Activated naive CD4-positive, alpha-beta T cell treated with anti-CD3 and anti-CD28 coated beads for 36 hours (primary cell): ENCODE results near the gene BOD1. TPM values are rescaled to one million over a fixed set of nuclear protein-coding genes. Genes with fewer than 3 reads are reported as not detected.

Source experiments
- CTCF ChIA-PET: fragments of 350-600 bp; sonication (Branson Sonifier 250); formaldehyde crosslinking; loops from one replicate; lab custom pipeline; 2021; ENCODE audit warnings: antibody characterized with exemption; lab: Charles Lee
- DNase-seq: peaks from one replicate; pipeline ENCODE4 v3.0.0-alpha.2; 2020
- H3K27ac Mint-ChIP-seq: one replicate; pipeline ENCODE4 v1.8.0; 2021; ENCODE audit warnings: mild to moderate bottlenecking, mixed read lengths
- H3K27me3 Mint-ChIP-seq: one replicate; pipeline ENCODE4 v1.8.0; 2021; ENCODE audit warnings: low read depth, mixed read lengths
- H3K36me3 Mint-ChIP-seq: one replicate; pipeline ENCODE4 v1.8.0; 2021; ENCODE audit warnings: low read depth, mixed read lengths
- H3K4me1 Mint-ChIP-seq: one replicate; pipeline ENCODE4 v1.8.0; 2021; ENCODE audit warnings: low read depth, mixed read lengths
- H3K4me3 Mint-ChIP-seq: one replicate; pipeline ENCODE4 v1.8.0; 2021; ENCODE audit warnings: mild to moderate bottlenecking, moderate library complexity, mixed read lengths
- H3K9me3 Mint-ChIP-seq: one replicate; pipeline ENCODE4 v1.8.0; 2021; ENCODE audit warnings: mixed read lengths
- intact Hi-C: fragments of 100-400 bp; cut with micrococcal nuclease; formaldehyde crosslinking; loops from one replicate; pipeline ENCODE4 v1.15.1; 2023
- total RNA-seq, 2 experiments: library from RNA; stranded (reverse); gene quantifications; one replicate each; pipeline ENCODE4 v1.2.3, GENCODE V29; 2021

BOD1 gene
- total RNA-seq, 2 experiments from 2014 or later: 35.3 to 36.9 TPM

DNA sequence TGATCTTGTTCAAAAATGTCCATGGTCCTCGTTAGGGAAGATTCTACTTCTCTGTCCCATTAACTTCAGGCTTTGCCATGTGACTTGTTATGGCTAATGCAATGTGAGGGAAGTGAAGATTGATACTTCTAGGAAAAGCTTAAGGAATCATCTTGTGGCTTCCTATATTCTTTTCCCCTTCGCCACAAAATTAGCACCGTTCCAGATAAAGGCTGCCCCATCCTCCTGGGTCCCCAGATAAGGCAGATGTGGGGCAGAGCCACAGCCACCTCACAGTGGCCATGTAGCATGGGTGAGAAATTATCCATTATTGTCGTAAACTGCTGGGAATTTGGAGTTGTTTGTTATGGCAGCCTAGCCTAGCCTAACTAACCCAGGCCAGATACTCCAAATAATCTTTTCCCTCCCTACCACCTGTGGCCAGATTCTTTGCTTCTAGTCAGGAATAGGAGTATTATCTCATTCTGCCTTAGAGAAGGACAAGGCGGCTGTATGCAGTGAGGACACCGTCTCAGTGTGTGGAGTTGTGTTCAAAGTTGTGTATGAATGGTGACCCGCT, 31.9 kb upstream of the BOD1 start:
- no peak for DNase-seq
- Mint-ChIP-seq H3K36me3 (no peaks in the 10 kb centered on the region), H3K9me3 (peaks cover 5% of the 10 kb centered on the region), H3K4me3 (no peak overlapping the region), H3K27me3 (peaks cover 31% of the 10 kb centered on the region), H3K4me1 (no peaks in the 10 kb centered on the region), H3K27ac (no peak overlapping the region)
- CTCF ChIA-PET: no interaction called here
- intact Hi-C loops: no loop called here

DNA sequence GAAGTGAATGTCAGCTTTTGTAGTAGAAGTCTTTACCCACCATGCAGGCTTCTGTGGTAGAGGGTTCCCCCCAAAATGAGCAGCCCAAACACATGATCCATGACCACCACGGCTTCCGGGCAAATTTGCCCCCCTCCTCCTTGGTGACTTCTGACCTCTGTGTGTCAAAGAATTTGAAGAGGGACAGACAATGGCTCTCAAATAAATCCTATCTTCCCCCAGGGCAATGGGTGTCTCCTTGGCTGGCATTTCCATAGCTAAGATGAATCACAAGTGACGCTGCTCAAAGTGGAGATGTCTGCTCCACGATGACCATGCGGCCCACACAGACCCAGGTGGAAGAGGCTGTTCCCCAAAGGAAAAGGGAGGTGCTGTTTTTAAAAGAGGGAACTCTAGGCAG, 30.2 kb upstream of the BOD1 start:
- DNase-seq: no peak
- no peaks in the 10 kb centered on the region for H3K4me1 Mint-ChIP-seq
- peaks cover 22% of the 10 kb centered on the region for H3K27me3 Mint-ChIP-seq
- H3K36me3 Mint-ChIP-seq: no peaks in the 10 kb centered on the region
- CTCF ChIA-PET: interaction anchor here (1.0 kb wide), 1 partner anchor 13 kb away, joined by 3 read pairs; no protein-coding TSS in a partner anchor
- no peaks in the 10 kb centered on the region for H3K9me3 Mint-ChIP-seq
- H3K4me3 Mint-ChIP-seq: no peak overlapping the region
- intact Hi-C loops: no loop called here
- H3K27ac Mint-ChIP-seq: no peak overlapping the region

DNA sequence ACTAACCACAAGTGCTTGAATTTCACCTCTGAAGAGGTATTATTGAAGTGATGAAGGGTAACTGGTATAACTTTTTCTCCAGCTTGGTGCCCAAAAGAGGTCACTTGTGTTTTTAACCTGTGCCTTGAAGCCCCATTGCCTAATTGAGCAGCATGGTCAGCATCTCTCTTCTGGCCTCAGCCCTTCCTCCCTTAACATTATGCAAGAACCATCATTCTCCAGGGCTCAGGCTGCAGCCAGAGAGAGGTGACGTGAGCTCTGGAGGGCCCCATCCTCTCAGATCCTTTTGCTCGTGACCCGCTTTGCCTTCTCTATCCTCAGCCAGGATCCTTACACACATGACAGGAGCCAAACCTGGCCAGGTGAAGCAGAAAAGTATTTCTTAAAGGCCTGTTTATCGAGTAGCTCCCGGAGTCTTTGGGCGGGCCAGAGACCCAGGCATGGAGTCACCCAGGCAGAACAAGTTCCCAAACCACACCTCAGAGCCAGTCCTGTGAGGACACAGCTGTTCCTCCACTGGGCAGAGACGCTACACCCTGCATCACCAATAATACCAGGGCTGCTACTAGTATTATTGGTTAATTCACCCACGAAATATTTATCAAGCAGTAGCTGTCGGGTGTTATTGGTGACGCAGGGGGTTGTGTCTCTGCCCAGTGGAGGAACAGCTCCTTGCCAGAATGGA, 29.6 kb upstream of the BOD1 start:
- intact Hi-C loops: no loop called here
- H3K4me1 Mint-ChIP-seq: no peaks in the 10 kb centered on the region
- CTCF ChIA-PET: interaction anchor here (1.0 kb wide), 1 partner anchor 13 kb away, joined by 3 read pairs; no protein-coding TSS in a partner anchor

DNA sequence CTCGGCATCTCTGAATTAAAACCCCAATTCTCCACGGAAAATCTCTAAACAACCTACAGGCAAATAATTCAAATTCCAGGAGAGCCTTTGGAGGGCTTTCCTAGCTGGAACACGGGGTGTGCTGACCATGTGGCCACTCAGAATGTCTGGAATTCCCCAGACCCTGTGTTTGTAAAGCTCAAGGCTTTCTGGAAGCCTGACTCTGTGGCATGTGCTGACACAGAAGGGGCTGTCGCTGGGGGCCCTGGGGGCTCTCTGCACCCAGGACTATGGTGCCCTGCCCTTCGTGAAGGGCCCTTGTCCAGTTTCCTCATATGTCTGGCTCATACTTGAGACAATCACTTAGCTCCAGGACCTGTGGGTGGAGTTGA, 29.0 kb upstream of the BOD1 start:
- Mint-ChIP-seq H3K36me3 (no peaks in the 10 kb centered on the region), H3K4me1 (no peaks in the 10 kb centered on the region), H3K27ac (no peak overlapping the region), H3K27me3 (peaks cover 13% of the 10 kb centered on the region), H3K9me3 (no peaks in the 10 kb centered on the region), H3K4me3 (no peak overlapping the region)
- DNase-seq: no peak
- CTCF ChIA-PET: interaction anchor here (1.0 kb wide), 1 partner anchor 12 kb away, joined by 3 read pairs; no protein-coding TSS in a partner anchor
- intact Hi-C loops: no loop called here

More for the DNA sequence above, 29.6 kb upstream of the BOD1 start:
- H3K27me3 Mint-ChIP-seq: peaks cover 18% of the 10 kb centered on the region
- no peak overlapping the region for H3K27ac Mint-ChIP-seq
- no peak for DNase-seq
- no peaks in the 10 kb centered on the region for H3K9me3 Mint-ChIP-seq
- H3K36me3 Mint-ChIP-seq: no peaks in the 10 kb centered on the region
- no peak overlapping the region for H3K4me3 Mint-ChIP-seq

DNA sequence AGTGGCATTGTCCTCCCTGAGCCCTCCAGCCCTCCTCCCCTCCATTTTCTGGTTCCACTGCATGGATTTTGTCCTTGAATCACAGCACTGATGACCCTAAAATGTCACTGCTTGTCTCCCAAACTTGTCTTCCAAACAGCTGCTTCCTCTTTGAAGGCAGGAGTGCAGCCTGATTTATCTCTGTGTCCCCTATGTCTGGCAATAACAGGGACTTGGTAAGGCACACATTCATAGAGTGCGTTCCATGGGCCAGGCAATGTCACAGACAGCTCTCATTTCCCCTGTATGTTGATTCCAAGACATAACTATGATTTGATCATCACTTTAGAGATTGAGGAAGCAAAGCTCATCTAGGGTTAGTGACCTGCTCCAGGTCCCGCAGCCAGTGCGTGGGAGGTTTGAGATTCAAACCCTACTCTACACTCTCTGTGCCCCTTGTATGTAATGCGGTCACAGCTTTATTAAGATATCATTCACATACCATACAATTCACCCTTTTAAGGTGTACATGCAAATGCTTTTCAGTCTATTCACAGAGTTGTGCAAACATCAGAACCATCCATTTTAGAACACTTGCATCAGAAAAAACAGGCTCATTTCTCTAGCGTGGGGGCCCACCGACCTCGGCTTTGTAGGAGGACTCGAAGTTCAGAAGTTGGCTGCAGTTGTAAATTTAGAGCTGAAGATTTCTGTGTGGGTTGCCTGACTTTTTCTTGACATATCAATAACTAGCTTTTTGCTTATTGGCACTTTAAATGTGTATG, 28.4 kb upstream of the BOD1 start:
- CTCF ChIA-PET: no interaction called here
- no peak overlapping the region for H3K27ac Mint-ChIP-seq
- peaks cover 7% of the 10 kb centered on the region for H3K27me3 Mint-ChIP-seq
- no peaks in the 10 kb centered on the region for H3K36me3 Mint-ChIP-seq
- no peak for DNase-seq
- H3K9me3 Mint-ChIP-seq: no peaks in the 10 kb centered on the region
- intact Hi-C loops: no loop called here
- H3K4me1 Mint-ChIP-seq: no peaks in the 10 kb centered on the region
- no peak overlapping the region for H3K4me3 Mint-ChIP-seq

DNA sequence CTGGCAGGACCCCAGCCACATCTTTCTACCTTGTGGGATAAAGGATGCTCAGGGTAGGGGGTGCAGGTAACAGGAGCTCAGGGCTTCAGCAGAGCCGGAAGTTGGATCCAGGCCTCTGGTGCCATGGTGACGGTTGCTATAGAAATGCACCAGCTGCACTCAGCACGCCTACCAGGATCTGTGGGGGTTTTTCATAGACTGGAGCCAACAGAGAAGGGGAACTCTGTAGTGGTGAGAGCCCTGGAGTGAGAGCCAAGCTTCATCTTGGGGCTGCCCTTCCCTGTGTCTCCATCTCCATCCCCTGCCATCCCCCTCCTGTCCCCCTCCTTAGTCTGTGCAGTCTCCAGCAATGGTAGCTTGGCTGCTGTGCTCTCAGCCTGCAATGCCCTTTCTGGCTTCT, 27.5 kb upstream of the BOD1 start:
- CTCF ChIA-PET: no interaction called here
- no peaks in the 10 kb centered on the region for H3K9me3 Mint-ChIP-seq
- peak; percentile 16 for DNase-seq
- no peaks in the 10 kb centered on the region for H3K36me3 Mint-ChIP-seq
- H3K4me3 Mint-ChIP-seq: no peak overlapping the region
- intact Hi-C loops: no loop called here
- no peak overlapping the region for H3K27ac Mint-ChIP-seq
- H3K27me3 Mint-ChIP-seq: peaks cover 4% of the 10 kb centered on the region
- no peaks in the 10 kb centered on the region for H3K4me1 Mint-ChIP-seq

DNA sequence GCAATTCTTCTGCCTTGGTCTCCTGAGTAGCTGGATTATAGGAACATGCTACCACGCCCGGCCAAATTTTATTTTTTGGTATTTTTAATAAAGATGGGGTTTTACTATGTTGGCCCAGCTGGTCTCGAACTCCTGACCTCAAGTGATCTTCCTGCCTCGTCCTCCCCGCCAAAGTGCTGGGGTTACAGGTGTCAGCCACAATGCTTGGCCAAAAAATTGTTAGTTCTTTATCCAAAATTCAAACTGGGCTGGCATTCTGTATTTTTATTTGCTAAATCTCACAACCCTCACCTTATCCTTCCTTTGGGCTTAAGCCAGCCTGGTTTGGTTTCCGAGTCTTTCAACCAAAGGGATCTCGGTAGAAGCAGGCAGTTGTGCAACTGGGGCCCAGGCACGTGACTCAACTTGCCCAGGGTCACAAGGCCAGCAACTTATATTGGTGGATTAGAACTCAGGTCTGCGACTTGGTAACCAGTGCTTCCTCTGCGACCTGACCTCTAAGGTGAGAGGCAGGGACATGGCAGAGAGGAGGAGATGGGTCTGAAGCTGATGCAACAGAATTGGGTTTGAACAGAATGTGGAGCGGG, 26.5 kb upstream of the BOD1 start:
- CTCF ChIA-PET: interaction anchor here (0.6 to 0.7 kb wide), 2 partner anchors 17 to 681 kb away, joined by 3 read pairs; no protein-coding TSS in a partner anchor
- no peak for DNase-seq
- intact Hi-C loops: no loop called here
- H3K27ac Mint-ChIP-seq: no peak overlapping the region
- H3K4me3 Mint-ChIP-seq: no peak overlapping the region
- peaks cover 4% of the 10 kb centered on the region for H3K27me3 Mint-ChIP-seq
- H3K4me1 Mint-ChIP-seq: no peaks in the 10 kb centered on the region
- no peaks in the 10 kb centered on the region for H3K9me3 Mint-ChIP-seq
- no peaks in the 10 kb centered on the region for H3K36me3 Mint-ChIP-seq

DNA sequence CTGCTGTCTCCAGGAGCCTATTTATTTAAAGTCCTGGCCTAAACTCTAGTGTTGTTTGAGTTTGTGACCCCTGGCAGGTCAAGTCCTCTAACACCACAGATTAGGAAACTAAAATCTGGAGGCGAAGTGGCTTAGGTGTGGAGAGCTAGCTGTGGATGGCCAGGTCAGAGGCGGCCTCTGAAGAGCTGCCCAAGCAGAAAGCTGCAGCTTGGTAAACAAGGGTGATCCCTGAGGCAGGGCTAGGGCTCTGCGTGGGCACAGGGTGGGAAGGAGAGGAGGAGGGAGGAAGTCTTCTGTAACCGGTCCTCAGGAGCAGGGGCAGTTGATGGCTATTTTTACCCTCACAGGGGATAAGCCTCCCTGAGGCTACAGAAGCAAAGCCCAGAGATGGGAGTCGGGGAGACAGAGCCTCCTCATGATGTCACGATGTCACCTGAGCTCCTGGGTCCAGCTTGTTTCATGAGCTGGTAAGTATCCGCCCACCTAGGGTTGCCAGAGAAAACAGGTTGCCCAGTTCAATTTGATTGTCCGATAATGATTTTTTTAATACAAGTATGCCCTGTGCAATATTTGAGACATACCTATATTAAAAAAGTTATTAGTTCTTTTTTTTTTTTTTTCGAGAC, 25.9 kb upstream of the BOD1 start:
- no peak overlapping the region for H3K4me3 Mint-ChIP-seq
- no peaks in the 10 kb centered on the region for H3K4me1 Mint-ChIP-seq
- no peaks in the 10 kb centered on the region for H3K9me3 Mint-ChIP-seq
- no peak overlapping the region for H3K27ac Mint-ChIP-seq
- CTCF ChIA-PET: interaction anchor here (0.6 to 0.7 kb wide), 3 partner anchors 17 to 682 kb away, joined by 3 to 4 read pairs (median 3); no protein-coding TSS in a partner anchor
- no peaks in the 10 kb centered on the region for H3K36me3 Mint-ChIP-seq
- intact Hi-C loops: no loop called here
- no peak for DNase-seq
- peaks cover 4% of the 10 kb centered on the region for H3K27me3 Mint-ChIP-seq

DNA sequence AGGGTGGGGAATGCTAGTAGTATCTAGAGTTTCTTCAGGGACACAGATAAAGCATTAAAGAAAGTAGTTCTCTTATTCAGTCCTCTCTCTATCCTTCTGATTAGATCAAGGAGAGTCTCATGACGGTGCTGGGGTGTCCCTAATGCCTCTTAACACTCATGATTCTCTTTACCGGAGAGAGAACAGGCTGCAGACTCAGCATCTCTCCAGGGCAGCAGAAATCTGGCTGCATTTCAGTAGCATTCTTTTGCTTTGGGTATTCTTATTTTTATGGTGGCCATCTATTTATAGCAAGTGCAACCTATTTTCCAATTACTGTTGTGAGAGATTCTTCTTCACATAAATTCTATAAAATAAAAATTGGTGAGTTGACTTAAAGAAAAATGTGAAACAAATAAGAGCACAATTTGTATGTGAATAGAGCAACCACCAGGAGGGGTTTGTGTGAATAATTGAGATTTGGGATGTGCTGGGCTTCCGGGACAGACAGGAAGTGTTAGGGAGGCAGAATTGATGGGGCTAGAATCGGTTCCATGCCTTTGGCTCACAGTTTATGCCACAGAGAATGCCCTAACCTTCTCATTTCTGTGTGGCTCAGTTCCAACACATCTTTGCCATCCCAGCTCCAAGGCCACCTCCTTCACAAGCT, 23.8 kb upstream of the BOD1 start:
- intact Hi-C loops: no loop called here
- Mint-ChIP-seq H3K27ac (no peak overlapping the region), H3K27me3 (no peaks in the 10 kb centered on the region), H3K36me3 (no peaks in the 10 kb centered on the region), H3K4me3 (no peak overlapping the region), H3K4me1 (no peaks in the 10 kb centered on the region), H3K9me3 (no peaks in the 10 kb centered on the region)
- CTCF ChIA-PET: interaction anchor here (0.9 kb wide), 1 partner anchor 333 kb away, joined by 3 read pairs; no protein-coding TSS in a partner anchor
- DNase-seq: no peak

DNA sequence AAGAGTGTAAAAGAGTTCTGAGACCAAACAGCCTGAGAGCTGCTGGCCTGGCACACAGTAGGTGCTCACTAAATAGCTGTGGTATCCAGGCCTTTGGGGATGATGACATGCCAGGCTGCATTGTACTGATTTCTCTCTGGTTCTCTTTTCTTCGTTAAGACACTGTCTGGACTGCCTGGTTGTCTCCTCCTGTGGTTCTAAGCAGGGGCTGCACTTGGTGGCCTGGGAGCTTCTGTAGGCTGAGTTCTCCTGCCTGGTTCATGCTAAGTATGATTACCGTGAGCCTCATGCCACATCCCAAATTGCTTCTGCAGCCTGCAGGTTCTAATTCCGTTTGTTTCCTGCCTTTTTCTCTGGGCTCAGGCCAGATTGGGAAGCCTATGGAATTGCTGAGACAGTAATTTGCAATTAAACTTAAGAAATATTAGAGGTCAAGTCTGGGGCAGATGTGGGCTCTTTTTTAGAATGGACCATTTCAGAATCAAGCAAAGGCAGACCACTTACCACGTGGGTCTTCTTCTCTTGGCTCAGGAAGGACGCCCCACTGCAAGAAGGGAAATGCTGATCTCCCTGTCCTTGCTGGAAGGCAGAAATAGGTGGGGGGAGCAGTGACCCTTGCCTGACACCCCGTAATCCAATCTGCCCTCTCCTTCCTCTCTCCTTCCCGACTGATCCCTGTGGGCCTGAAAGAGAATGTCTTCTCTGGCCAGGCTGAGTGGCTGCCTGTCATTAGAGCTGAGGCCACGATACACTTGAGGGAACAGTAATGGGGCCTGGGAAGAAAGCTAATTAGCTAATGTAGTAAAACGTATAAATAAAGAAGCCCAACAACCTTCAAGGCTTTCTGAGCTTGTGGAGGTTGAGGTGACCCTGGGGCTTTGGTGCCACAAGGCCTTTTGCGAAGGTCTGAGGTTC, 21.9 kb upstream of the BOD1 start:
- intact Hi-C loops: no loop called here
- no peak for DNase-seq
- Mint-ChIP-seq H3K27me3 (no peaks in the 10 kb centered on the region), H3K27ac (no peak overlapping the region), H3K4me1 (no peaks in the 10 kb centered on the region), H3K9me3 (no peaks in the 10 kb centered on the region), H3K36me3 (no peaks in the 10 kb centered on the region), H3K4me3 (no peak overlapping the region)
- CTCF ChIA-PET: interaction anchor here (0.6 kb wide), 1 partner anchor 341 kb away, joined by 3 read pairs; no protein-coding TSS in a partner anchor

DNA sequence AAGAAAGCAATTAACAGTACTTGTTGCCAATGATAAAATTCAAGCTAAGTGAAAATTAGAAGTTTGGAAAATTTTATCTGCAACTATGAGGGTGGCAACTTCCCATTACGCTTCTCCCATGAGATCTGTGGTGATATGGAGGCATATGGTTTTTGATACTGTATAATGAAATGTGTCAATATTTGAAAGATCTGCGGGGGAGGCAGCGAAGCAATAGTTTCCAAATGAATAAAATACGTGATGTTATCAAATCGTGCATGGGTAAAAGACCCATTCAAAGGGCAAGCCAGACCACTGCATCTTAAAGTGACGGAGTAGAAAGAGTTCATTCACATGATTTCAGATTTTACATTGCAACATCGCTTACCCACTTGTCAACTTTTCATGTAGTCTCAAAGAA, 20.9 kb upstream of the BOD1 start:
- H3K9me3 Mint-ChIP-seq: no peaks in the 10 kb centered on the region
- no peaks in the 10 kb centered on the region for H3K27me3 Mint-ChIP-seq
- intact Hi-C loops: no loop called here
- H3K27ac Mint-ChIP-seq: no peak overlapping the region
- no peak overlapping the region for H3K4me3 Mint-ChIP-seq
- no peak for DNase-seq
- H3K4me1 Mint-ChIP-seq: no peaks in the 10 kb centered on the region
- no peaks in the 10 kb centered on the region for H3K36me3 Mint-ChIP-seq
- CTCF ChIA-PET: no interaction called here
